ENCODE results near the gene UFM1. TPM values are rescaled to one million over a fixed set of nuclear protein-coding genes. Genes with fewer than 3 reads are reported as not detected.

Gene UFM1
- total RNA-seq, 2 donors from 2014 or later = 39.2 to 43.2 TPM

GRCh38 chr13:38372820-38373383, 23.3 kb downstream of the UFM1 start:
- no peak overlapping the region for H3K27ac ChIP-seq (ENCODE audit: low read depth, low read length)
- DNase-seq = no peak
- WGBS, 2 experiments (ENCODE audit: insufficient coverage in 1 of 2, insufficient read length in 1 of 2) = 78% methylated on average over 6 of the region's 6 CpGs; no CpG with 5 or more reads in 1 of the 2 experiments
- TF ChIP-seq CTCF (conservative IDR thresholded peaks at IDR 0.05) = no peak
- no peaks in the 10 kb centered on the region for H3K36me3 ChIP-seq (ENCODE audit: control insufficient read depth, insufficient read depth, low read length)
- Mint-ChIP-seq H3K36me3 (ENCODE audit: low read depth) (peaks cover 4% of the 10 kb centered on the region), H3K27ac (no peak overlapping the region), H3K4me1 (peaks cover 30% of the 10 kb centered on the region), H3K4me3 (no peak overlapping the region), H3K9me3 (peaks cover 18% of the 10 kb centered on the region), H3K27me3 (ENCODE audit: insufficient read depth) (no peaks in the 10 kb centered on the region)
- peaks cover 14% of the 10 kb centered on the region for H3K9me3 ChIP-seq (ENCODE audit: control insufficient read depth, low read length)
- no peak overlapping the region for H3K4me3 ChIP-seq (ENCODE audit: low read length)
- H3K4me1 ChIP-seq (ENCODE audit: control insufficient read depth, insufficient read depth, low read length) = peaks cover 4% of the 10 kb centered on the region
- H3K9ac ChIP-seq (ENCODE audit: extremely low read depth, low read length, poor library complexity, severe bottlenecking) = no peak overlapping the region
- no peaks in the 10 kb centered on the region for H3K27me3 ChIP-seq (ENCODE audit: control insufficient read depth, insufficient read depth, low read length, poor library complexity, severe bottlenecking)

DNA sequence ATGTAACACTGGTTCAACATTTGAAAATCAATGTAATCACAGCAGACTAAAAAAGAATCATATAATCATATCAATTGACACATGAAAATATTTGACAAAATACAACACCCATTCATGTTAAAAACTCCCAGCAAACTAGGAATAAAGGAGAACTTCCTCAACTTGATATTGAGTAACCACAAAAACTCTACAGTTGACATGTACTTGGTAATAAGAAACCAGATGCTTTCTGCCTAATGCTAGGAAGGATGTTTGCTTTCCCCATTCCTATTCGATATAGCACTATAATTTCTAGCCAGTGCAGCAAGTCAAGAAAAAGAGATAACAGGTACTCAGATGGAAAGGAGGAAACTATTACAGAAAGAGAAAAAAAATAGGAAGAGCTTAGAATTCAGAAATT, 26.9 kb downstream of the UFM1 start:
- TF ChIP-seq CTCF (conservative IDR thresholded peaks at IDR 0.05) = no peak
- WGBS, 2 experiments (ENCODE audit: insufficient coverage in 1 of 2, insufficient read length in 1 of 2) = no CpG with 5 or more reads among the region's 1 CpG

DNA sequence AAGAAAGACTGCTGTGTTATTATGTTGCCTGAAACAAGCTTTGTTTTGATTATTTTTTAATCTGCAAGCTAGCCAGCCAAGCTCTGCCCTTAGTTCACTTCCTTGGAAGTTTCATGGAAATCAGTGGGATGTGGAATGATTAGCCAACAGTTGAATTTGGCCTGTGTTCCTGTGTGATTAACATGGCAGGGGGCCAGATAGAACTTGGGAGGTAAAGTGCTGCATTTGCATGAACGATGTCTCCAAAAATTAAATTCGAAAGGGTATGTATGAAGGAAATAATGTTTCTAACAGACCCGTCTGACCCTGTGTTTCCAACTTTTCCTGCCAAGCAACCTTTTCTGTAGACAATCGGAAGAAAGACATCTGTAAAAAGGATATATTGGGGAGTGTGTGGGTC, 32.2 kb downstream of the UFM1 start:
- no peak for DNase-seq
- Mint-ChIP-seq H3K4me1 (peaks cover 7% of the 10 kb centered on the region), H3K27me3 (ENCODE audit: insufficient read depth) (no peaks in the 10 kb centered on the region), H3K4me3 (no peak overlapping the region), H3K9me3 (no peaks in the 10 kb centered on the region), H3K27ac (no peak overlapping the region), H3K36me3 (ENCODE audit: low read depth) (no peaks in the 10 kb centered on the region)
- H3K27me3 ChIP-seq (ENCODE audit: control insufficient read depth, insufficient read depth, low read length, poor library complexity, severe bottlenecking) = no peaks in the 10 kb centered on the region
- TF ChIP-seq CTCF (conservative IDR thresholded peaks at IDR 0.05) = no peak
- no peak overlapping the region for H3K27ac ChIP-seq (ENCODE audit: low read depth, low read length)
- no peak overlapping the region for H3K4me3 ChIP-seq (ENCODE audit: low read length)
- H3K9ac ChIP-seq (ENCODE audit: extremely low read depth, low read length, poor library complexity, severe bottlenecking) = no peak overlapping the region
- H3K36me3 ChIP-seq (ENCODE audit: control insufficient read depth, insufficient read depth, low read length) = no peaks in the 10 kb centered on the region
- 90 to 93% methylated on average over 3 to 4 of the region's 4 CpGs for WGBS, 2 experiments (ENCODE audit: insufficient coverage in 1 of 2, insufficient read length in 1 of 2)
- H3K4me1 ChIP-seq (ENCODE audit: control insufficient read depth, insufficient read depth, low read length) = no peaks in the 10 kb centered on the region
- no peaks in the 10 kb centered on the region for H3K9me3 ChIP-seq (ENCODE audit: control insufficient read depth, low read length)

More for the DNA sequence above, 26.9 kb downstream of the UFM1 start:
- no peak overlapping the region for H3K27ac ChIP-seq (ENCODE audit: low read depth, low read length)
- no peaks in the 10 kb centered on the region for H3K27me3 ChIP-seq (ENCODE audit: control insufficient read depth, insufficient read depth, low read length, poor library complexity, severe bottlenecking)
- H3K4me3 ChIP-seq (ENCODE audit: low read length) = no peak overlapping the region
- DNase-seq = no peak
- Mint-ChIP-seq H3K27ac (no peak overlapping the region), H3K4me1 (peaks cover 15% of the 10 kb centered on the region), H3K27me3 (ENCODE audit: insufficient read depth) (no peaks in the 10 kb centered on the region), H3K36me3 (ENCODE audit: low read depth) (peaks cover 4% of the 10 kb centered on the region), H3K4me3 (no peak overlapping the region), H3K9me3 (peaks cover 13% of the 10 kb centered on the region)
- H3K36me3 ChIP-seq (ENCODE audit: control insufficient read depth, insufficient read depth, low read length) = no peaks in the 10 kb centered on the region
- peaks cover 14% of the 10 kb centered on the region for H3K9me3 ChIP-seq (ENCODE audit: control insufficient read depth, low read length)
- H3K4me1 ChIP-seq (ENCODE audit: control insufficient read depth, insufficient read depth, low read length) = peaks cover 4% of the 10 kb centered on the region
- no peak overlapping the region for H3K9ac ChIP-seq (ENCODE audit: extremely low read depth, low read length, poor library complexity, severe bottlenecking)

Measured in endodermal cell (in vitro differentiated cells).